ENCODE data around the gene DPP6. TPM values are rescaled to one million over a fixed set of nuclear protein-coding genes. Genes with fewer than 3 reads are reported as not detected.
"Not testable (repeated sequence)": the region's sequence is repeated elsewhere in the genome, so short reads cannot be mapped to it uniquely, and the experiment has no call there.

DPP6 gene
- total and polyA plus RNA-seq, 2 of the 8 experiments (the other 6 are each of a cell fraction or from before 2014, with no cell fraction given) = 4.7 to 6.8 TPM

DNA sequence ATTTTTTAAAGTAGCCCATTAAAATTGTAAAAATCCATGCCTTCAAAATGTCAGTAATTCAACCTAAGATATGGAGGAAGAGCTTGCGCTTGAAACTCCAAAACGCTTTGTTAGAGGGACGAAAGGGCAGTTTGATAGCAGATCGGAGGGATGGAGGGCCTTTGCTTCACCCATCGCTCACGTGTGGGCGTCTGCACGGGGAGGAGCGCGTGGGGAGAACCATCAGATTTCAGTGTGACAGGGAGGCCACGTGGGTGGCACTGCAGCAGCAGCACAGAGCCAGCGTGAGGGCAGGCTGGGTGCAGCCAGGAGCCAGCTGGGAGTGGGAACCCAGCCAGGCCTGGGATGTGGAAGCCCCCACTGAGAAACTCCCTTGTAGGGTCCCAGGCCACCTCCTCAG lies 625.3 kb downstream of the DPP6 start (continued):
- TF ChIP-seq GABPA (IDR thresholded peaks at IDR 0.05; ENCODE audit: borderline replicate concordance, insufficient read depth, low read length) = no peak
- TF ChIP-seq BRCA1 (IDR thresholded peaks at IDR 0.05; ENCODE audit: low read depth, low read length) = no peak
- no peak for TF ChIP-seq CHD1 (IDR thresholded peaks at IDR 0.05; ENCODE audit: low read depth, low read length)
- no peak for TF ChIP-seq KDM1A (IDR thresholded peaks at IDR 0.05; ENCODE audit: borderline replicate concordance, low read length)

DNA sequence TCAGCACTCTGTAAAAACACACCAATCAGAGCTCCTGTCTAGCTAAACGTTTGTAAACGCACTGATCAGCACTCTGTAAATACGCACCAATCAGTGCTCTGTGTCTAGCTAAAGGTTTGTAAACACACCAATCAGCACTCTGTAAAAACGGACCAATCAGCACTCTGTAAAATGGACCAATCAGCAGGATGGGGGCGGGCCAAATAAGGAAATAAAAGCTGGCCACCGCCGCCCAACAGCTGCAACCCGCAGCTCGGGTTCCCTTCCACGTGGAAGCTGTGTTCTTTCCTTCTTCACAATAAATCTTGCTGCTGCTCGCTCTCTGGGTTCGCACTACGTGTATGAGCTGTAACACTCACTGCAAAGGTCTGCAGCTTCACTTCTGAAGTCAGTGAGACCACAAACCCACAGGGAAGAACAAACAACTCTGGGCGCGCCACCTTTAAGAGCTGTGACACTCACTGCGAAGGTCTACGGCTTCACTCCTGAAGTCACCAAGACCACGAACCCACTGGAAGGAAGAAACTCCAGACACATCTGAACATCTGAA lies 625.9 kb downstream of the DPP6 start:
- POLR2A ChIA-PET (ENCODE audit: partially characterized antibody) = not testable (repeated sequence)
- CTCF ChIA-PET (ENCODE audit: partially characterized antibody) = interaction anchor here (1.0 to 1.8 kb wide), 5 partner anchors 9 to 108 kb away, joined by 3 to 4 read pairs (median 4); no protein-coding TSS in a partner anchor

More for the DNA sequence above, 625.9 kb downstream of the DPP6 start:
- not testable (repeated sequence) for H3K27me3 ChIP-seq (replicated peaks in 1 of 4; ENCODE audit: control insufficient read depth in 3 of 4, extremely low read depth in 1 of 4, insufficient read depth in 3 of 4, low read length in 3 of 4); H3K4me3 ChIP-seq (ENCODE audit: extremely low read depth in 1 of 4, insufficient read depth in 2 of 4, low read depth in 3 of 4, low read length in 4 of 4); H2AK5ac ChIP-seq (ENCODE audit: low read depth, low read length); H3K4ac ChIP-seq (replicated peaks; ENCODE audit: insufficient read length, low read depth, low read length); H3K14ac ChIP-seq (ENCODE audit: insufficient read length); H3K23ac ChIP-seq (ENCODE audit: insufficient read length); H2BK5ac ChIP-seq (ENCODE audit: low read depth, low read length); DNase-seq (ENCODE audit: low read depth in 1 of 2, low spot score in 2 of 2); H3K56ac ChIP-seq (replicated peaks; ENCODE audit: insufficient read length, low read depth, low read length); H2BK12ac ChIP-seq (ENCODE audit: low read depth, low read length); H4K20me1 ChIP-seq (replicated peaks in 1 of 2; ENCODE audit: control insufficient read depth in 1 of 2, insufficient read depth in 2 of 2, low read length in 2 of 2); H2AFZ ChIP-seq (ENCODE audit: low read length); H3K23me2 ChIP-seq (ENCODE audit: low read depth, low read length); H4K91ac ChIP-seq (replicated peaks; ENCODE audit: insufficient read length, low read length); H4K8ac ChIP-seq (ENCODE audit: extremely low read depth, insufficient read depth, low read length); H2BK15ac ChIP-seq (ENCODE audit: low read length); H3K27ac ChIP-seq (ENCODE audit: low read depth, low read length); H4K5ac ChIP-seq (ENCODE audit: insufficient read length, low read depth, low read length); H3K4me2 ChIP-seq (ENCODE audit: insufficient read depth in 1 of 2, low read depth in 2 of 2, low read length in 2 of 2); H3K79me1 ChIP-seq (ENCODE audit: low read depth, low read length); H3K9me3 ChIP-seq (ENCODE audit: insufficient read depth in 2 of 2, low read depth in 1 of 2, low read length in 1 of 2); H2BK120ac ChIP-seq (replicated peaks; ENCODE audit: low read depth, low read length); H3K9ac ChIP-seq (replicated peaks in 1 of 4; ENCODE audit: extremely low read depth in 1 of 4, low read depth in 3 of 4, low read length in 3 of 4); H3K36me3 ChIP-seq (ENCODE audit: control insufficient read depth in 2 of 4, insufficient read depth in 4 of 4, low read length in 3 of 4); H3K79me2 ChIP-seq (ENCODE audit: control insufficient read depth in 1 of 2, insufficient read depth in 2 of 2, low read length in 2 of 2); H3K4me1 ChIP-seq (replicated peaks in 1 of 4; ENCODE audit: control insufficient read depth in 3 of 4, insufficient read depth in 4 of 4, low read length in 3 of 4); FAIRE-seq; H3K18ac ChIP-seq (ENCODE audit: extremely low read depth, low read length); H2BK20ac ChIP-seq (ENCODE audit: low read length)
- 93% methylated on average over 18 of the region's 18 CpGs; no CpG with 5 or more reads in 1 of the 2 experiments for WGBS, 2 experiments (ENCODE audit: extremely low coverage in 1 of 2, insufficient coverage in 1 of 2, insufficient read length in 1 of 2, insufficient replicate concordance in 2 of 2, low coverage in 1 of 2, low lambda C conversion rate in 2 of 2, missing lambda C conversion rate in 1 of 2)
